HEK293 (cell line): Measurements from ENCODE around the gene ZNF629.

Source experiments
- GFI1B ChIP-seq: fragments of 450-650 bp; formaldehyde crosslinking; IDR thresholded peaks from 2 replicates; pipeline ENCODE4 v1.5.1; 2016; ENCODE audit warnings: missing biosample characterization, missing genetic modification characterization
- KLF7 ChIP-seq: fragments of 450-650 bp; formaldehyde crosslinking; IDR thresholded peaks from 2 replicates; pipeline ENCODE4 v1.5.1; 2016; ENCODE audit warnings: missing biosample characterization, missing genetic modification characterization, borderline replicate concordance
- MEIS1 ChIP-seq: sonication (generic); formaldehyde crosslinking; IDR thresholded peaks from 2 replicates; pipeline ENCODE4 v1.8.1; 2022; ENCODE audit warnings: missing genetic modification reagents, mild to moderate bottlenecking, borderline replicate concordance
- MYNN ChIP-seq: fragments of 450-650 bp; formaldehyde crosslinking; IDR thresholded peaks from 2 replicates; pipeline ENCODE4 v1.5.1; 2016; ENCODE audit warnings: missing biosample characterization, missing genetic modification characterization, borderline replicate concordance
- REPIN1 ChIP-seq: fragments of 450-650 bp; formaldehyde crosslinking; IDR thresholded peaks from 2 replicates; pipeline ENCODE4 v1.5.1; 2017; ENCODE audit warnings: missing biosample characterization, missing genetic modification characterization, low read depth
- SCRT2 ChIP-seq: fragments of 450-650 bp; formaldehyde crosslinking; IDR thresholded peaks from 2 replicates; pipeline ENCODE4 v1.5.1; 2016; ENCODE audit warnings: missing biosample characterization, missing genetic modification characterization
- SP7 ChIP-seq: fragments of 450-650 bp; formaldehyde crosslinking; IDR thresholded peaks from 2 replicates; pipeline ENCODE4 v1.5.1; 2016; ENCODE audit warnings: missing biosample characterization, missing genetic modification characterization
- TRIM28 ChIP-seq: IDR thresholded peaks from 2 replicates; pipeline ENCODE4 v1.6.1; 2011; ENCODE audit warnings: low read length, control low read depth, borderline replicate concordance
- ZBTB17 ChIP-seq: fragments of 450-650 bp; formaldehyde crosslinking; IDR thresholded peaks from 2 replicates; pipeline ENCODE4 v1.5.1; 2016; ENCODE audit warnings: missing biosample characterization, missing genetic modification characterization
- ZBTB20 ChIP-seq: fragments of 450-650 bp; formaldehyde crosslinking; IDR thresholded peaks from 2 replicates; pipeline ENCODE4 v1.5.1; 2016; ENCODE audit warnings: missing biosample characterization, missing genetic modification characterization
- ZFP3 ChIP-seq: fragments of 450-650 bp; formaldehyde crosslinking; IDR thresholded peaks from 2 replicates; pipeline ENCODE4 v1.5.1; 2016; ENCODE audit warnings: low read depth, missing biosample characterization, missing genetic modification characterization
- ZNF10 ChIP-seq: fragments of 450-650 bp; formaldehyde crosslinking; IDR thresholded peaks from 2 replicates; pipeline ENCODE4 v1.5.1; 2017; ENCODE audit warnings: missing biosample characterization, missing genetic modification characterization
- ZNF16 ChIP-seq: fragments of 450-650 bp; formaldehyde crosslinking; IDR thresholded peaks from 2 replicates; pipeline ENCODE4 v1.5.1; 2016; ENCODE audit warnings: low read depth, missing biosample characterization, missing genetic modification characterization
- ZNF211 ChIP-seq: fragments of 450-650 bp; formaldehyde crosslinking; IDR thresholded peaks from 2 replicates; pipeline ENCODE4 v1.5.1; 2016; ENCODE audit warnings: low read depth, missing biosample characterization, missing genetic modification characterization
- ZNF214 ChIP-seq: fragments of 450-650 bp; formaldehyde crosslinking; IDR thresholded peaks from 2 replicates; pipeline ENCODE4 v1.5.1; 2017; ENCODE audit warnings: missing biosample characterization, mild to moderate bottlenecking, missing genetic modification characterization, borderline replicate concordance
- ZNF416 ChIP-seq: fragments of 450-650 bp; formaldehyde crosslinking; IDR thresholded peaks from 2 replicates; pipeline ENCODE4 v1.5.1; 2016; ENCODE audit warnings: missing biosample characterization, missing genetic modification characterization
- ZNF510 ChIP-seq: fragments of 450-650 bp; formaldehyde crosslinking; IDR thresholded peaks from 2 replicates; pipeline ENCODE4 v1.5.1; 2018; ENCODE audit warnings: mild to moderate bottlenecking, missing genetic modification characterization, missing biosample characterization; ENCODE audit not compliant: insufficient replicate concordance
- ZNF558 ChIP-seq: fragments of 450-650 bp; formaldehyde crosslinking; IDR thresholded peaks from 2 replicates; pipeline ENCODE4 v1.5.1; 2016; ENCODE audit warnings: missing biosample characterization, missing genetic modification characterization
- TF ChIP-seq, protein P1 (sequence below): fragments of 450-650 bp; IDR thresholded peaks from 2 replicates; pipeline ENCODE4 v1.5.1; 2018; ENCODE audit warnings: missing biosample characterization, missing genetic modification characterization
- TF ChIP-seq, protein P2 (sequence below): fragments of 450-650 bp; formaldehyde crosslinking; conservative IDR thresholded peaks from 2 replicates; pipeline ENCODE4 v1.5.1; 2016; ENCODE audit warnings: low read depth, missing biosample characterization, missing genetic modification characterization
- TF ChIP-seq, protein P3 (sequence below): fragments of 450-650 bp; formaldehyde crosslinking; IDR thresholded peaks from 2 replicates; pipeline ENCODE4 v1.5.1; 2016; ENCODE audit warnings: missing biosample characterization, missing genetic modification characterization
- TF ChIP-seq, protein P4 (sequence below): fragments of 450-650 bp; formaldehyde crosslinking; IDR thresholded peaks from 2 replicates; pipeline ENCODE4 v1.5.1; 2016; ENCODE audit warnings: missing biosample characterization, missing genetic modification characterization, borderline replicate concordance

ZNF629 gene

DNA sequence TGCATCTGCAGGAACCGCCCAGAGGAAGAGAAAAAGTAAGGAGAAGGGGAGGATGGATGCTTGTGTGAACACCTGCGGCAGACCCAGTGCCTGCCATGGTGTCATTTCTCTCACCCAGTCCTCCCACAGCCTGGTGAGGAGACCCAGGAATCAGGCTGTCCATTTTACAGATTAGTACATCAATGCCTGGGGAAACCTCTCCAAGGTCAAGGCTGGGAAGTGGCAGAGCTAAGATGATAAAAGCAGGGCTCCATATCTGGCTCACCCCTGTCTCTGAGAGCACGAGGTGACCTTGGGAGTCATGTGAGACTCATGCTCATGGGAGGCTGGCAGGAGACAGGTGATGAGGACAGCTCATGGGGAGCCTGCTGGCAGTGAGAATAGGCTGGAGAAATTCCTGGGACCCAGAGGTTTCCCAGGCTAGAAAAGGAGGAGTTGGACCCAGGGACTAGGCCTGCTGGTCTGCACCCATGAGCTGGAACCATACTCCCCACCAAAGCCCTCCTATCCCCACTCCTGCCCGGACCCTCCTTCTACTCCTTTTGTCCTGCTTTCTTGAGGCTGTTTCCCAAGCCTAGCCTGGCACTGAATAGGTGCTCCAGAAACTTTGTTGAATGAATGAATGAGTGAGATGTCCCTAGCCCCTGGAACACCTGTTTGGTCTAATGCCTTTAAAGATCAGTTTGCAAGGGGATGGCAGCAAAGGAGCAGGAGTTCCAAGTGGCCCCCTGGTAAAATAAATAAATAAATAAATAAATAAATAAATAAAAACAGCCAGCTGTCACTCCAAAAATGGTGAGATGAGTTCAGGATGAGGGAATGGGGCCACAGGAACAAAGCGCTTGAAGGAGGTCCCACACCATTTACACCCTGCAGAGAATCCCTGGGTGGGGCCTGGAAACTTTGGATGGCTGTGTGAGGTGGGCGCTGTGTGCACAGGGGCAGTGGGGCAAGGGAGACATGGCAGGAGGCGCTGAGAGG is 1.6 kb downstream of the ZNF629 start (continued):
- TF ChIP-seq ZNF510 (tag by site-specific recombination) (no peak), ZNF211 (tag by site-specific recombination) (no peak), REPIN1 (tag by site-specific recombination) (no peak), ZBTB20 (tag by site-specific recombination) (no peak), ZNF558 (tag by site-specific recombination) (peak; percentile 74), SP7 (tag by site-specific recombination) (no peak), ZNF16 (tag by site-specific recombination) (no peak), MEIS1 (CRISPR knock-in tag) (no peak), ZNF416 (tag by site-specific recombination) (no peak), ZNF214 (tag by site-specific recombination) (no peak), TRIM28 (no peak), GFI1B (tag by site-specific recombination) (no peak), MYNN (tag by site-specific recombination) (no peak), ZFP3 (no peak), SCRT2 (tag by site-specific recombination) (0 out of 2 replicates have a peak, but pooled peaks have one; percentile 8), KLF7 (tag by site-specific recombination) (peak; percentile 24; the same call in 1 of the 2 replicates), ZNF10 (tag by site-specific recombination) (no peak), ZBTB17 (no peak)
- TF ChIP-seq, protein P1, sequence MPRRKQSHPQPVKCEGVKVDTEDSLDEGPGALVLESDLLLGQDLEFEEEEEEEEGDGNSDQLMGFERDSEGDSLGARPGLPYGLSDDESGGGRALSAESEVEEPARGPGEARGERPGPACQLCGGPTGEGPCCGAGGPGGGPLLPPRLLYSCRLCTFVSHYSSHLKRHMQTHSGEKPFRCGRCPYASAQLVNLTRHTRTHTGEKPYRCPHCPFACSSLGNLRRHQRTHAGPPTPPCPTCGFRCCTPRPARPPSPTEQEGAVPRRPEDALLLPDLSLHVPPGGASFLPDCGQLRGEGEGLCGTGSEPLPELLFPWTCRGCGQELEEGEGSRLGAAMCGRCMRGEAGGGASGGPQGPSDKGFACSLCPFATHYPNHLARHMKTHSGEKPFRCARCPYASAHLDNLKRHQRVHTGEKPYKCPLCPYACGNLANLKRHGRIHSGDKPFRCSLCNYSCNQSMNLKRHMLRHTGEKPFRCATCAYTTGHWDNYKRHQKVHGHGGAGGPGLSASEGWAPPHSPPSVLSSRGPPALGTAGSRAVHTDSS, result no peak
- TF ChIP-seq, protein P2, sequence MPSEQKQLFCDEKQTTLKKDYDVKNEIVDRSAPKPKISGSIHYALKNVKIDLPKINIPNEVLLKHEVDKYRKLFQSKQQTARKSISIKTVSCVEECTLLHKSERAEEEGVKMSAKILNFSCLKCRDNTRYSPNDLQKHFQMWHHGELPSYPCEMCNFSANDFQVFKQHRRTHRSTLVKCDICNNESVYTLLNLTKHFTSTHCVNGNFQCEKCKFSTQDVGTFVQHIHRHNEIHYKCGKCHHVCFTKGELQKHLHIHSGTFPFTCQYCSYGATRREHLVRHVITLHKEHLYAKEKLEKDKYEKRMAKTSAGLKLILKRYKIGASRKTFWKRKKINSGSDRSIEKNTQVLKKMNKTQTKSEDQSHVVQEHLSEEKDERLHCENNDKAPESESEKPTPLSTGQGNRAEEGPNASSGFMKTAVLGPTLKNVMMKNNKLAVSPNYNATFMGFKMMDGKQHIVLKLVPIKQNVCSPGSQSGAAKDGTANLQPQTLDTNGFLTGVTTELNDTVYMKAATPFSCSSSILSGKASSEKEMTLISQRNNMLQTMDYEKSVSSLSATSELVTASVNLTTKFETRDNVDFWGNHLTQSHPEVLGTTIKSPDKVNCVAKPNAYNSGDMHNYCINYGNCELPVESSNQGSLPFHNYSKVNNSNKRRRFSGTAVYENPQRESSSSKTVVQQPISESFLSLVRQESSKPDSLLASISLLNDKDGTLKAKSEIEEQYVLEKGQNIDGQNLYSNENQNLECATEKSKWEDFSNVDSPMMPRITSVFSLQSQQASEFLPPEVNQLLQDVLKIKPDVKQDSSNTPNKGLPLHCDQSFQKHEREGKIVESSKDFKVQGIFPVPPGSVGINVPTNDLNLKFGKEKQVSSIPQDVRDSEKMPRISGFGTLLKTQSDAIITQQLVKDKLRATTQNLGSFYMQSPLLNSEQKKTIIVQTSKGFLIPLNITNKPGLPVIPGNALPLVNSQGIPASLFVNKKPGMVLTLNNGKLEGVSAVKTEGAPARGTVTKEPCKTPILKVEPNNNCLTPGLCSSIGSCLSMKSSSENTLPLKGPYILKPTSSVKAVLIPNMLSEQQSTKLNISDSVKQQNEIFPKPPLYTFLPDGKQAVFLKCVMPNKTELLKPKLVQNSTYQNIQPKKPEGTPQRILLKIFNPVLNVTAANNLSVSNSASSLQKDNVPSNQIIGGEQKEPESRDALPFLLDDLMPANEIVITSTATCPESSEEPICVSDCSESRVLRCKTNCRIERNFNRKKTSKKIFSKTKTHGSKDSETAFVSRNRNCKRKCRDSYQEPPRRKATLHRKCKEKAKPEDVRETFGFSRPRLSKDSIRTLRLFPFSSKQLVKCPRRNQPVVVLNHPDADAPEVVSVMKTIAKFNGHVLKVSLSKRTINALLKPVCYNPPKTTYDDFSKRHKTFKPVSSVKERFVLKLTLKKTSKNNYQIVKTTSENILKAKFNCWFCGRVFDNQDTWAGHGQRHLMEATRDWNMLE, result peak; percentile 84
- TF ChIP-seq, protein P3, sequence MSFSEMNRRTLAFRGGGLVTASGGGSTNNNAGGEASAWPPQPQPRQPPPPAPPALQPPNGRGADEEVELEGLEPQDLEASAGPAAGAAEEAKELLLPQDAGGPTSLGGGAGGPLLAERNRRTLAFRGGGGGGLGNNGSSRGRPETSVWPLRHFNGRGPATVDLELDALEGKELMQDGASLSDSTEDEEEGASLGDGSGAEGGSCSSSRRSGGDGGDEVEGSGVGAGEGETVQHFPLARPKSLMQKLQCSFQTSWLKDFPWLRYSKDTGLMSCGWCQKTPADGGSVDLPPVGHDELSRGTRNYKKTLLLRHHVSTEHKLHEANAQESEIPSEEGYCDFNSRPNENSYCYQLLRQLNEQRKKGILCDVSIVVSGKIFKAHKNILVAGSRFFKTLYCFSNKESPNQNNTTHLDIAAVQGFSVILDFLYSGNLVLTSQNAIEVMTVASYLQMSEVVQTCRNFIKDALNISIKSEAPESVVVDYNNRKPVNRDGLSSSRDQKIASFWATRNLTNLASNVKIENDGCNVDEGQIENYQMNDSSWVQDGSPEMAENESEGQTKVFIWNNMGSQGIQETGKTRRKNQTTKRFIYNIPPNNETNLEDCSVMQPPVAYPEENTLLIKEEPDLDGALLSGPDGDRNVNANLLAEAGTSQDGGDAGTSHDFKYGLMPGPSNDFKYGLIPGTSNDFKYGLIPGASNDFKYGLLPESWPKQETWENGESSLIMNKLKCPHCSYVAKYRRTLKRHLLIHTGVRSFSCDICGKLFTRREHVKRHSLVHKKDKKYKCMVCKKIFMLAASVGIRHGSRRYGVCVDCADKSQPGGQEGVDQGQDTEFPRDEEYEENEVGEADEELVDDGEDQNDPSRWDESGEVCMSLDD (tag by site-specific recombination), result no peak
- TF ChIP-seq, protein P4, sequence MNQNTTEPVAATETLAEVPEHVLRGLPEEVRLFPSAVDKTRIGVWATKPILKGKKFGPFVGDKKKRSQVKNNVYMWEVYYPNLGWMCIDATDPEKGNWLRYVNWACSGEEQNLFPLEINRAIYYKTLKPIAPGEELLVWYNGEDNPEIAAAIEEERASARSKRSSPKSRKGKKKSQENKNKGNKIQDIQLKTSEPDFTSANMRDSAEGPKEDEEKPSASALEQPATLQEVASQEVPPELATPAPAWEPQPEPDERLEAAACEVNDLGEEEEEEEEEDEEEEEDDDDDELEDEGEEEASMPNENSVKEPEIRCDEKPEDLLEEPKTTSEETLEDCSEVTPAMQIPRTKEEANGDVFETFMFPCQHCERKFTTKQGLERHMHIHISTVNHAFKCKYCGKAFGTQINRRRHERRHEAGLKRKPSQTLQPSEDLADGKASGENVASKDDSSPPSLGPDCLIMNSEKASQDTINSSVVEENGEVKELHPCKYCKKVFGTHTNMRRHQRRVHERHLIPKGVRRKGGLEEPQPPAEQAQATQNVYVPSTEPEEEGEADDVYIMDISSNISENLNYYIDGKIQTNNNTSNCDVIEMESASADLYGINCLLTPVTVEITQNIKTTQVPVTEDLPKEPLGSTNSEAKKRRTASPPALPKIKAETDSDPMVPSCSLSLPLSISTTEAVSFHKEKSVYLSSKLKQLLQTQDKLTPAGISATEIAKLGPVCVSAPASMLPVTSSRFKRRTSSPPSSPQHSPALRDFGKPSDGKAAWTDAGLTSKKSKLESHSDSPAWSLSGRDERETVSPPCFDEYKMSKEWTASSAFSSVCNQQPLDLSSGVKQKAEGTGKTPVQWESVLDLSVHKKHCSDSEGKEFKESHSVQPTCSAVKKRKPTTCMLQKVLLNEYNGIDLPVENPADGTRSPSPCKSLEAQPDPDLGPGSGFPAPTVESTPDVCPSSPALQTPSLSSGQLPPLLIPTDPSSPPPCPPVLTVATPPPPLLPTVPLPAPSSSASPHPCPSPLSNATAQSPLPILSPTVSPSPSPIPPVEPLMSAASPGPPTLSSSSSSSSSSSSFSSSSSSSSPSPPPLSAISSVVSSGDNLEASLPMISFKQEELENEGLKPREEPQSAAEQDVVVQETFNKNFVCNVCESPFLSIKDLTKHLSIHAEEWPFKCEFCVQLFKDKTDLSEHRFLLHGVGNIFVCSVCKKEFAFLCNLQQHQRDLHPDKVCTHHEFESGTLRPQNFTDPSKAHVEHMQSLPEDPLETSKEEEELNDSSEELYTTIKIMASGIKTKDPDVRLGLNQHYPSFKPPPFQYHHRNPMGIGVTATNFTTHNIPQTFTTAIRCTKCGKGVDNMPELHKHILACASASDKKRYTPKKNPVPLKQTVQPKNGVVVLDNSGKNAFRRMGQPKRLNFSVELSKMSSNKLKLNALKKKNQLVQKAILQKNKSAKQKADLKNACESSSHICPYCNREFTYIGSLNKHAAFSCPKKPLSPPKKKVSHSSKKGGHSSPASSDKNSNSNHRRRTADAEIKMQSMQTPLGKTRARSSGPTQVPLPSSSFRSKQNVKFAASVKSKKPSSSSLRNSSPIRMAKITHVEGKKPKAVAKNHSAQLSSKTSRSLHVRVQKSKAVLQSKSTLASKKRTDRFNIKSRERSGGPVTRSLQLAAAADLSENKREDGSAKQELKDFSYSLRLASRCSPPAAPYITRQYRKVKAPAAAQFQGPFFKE (tag by site-specific recombination), result no peak
